Renal pelvis (tissue), 4 donors: ENCODE results near the gene SLC4A9. TPM values are rescaled to one million over a fixed set of nuclear protein-coding genes. Genes with fewer than 3 reads are reported as not detected.
A peak's percentile ranks its signal among the peaks of the same experiment; 100 is the strongest.
"Not testable (repeated sequence)": the region's sequence is repeated elsewhere in the genome, so short reads cannot be mapped to it uniquely, and the experiment has no call there.

ENCODE experiments used
- DNase-seq: peaks from one replicate; pipeline ENCODE4 v3.0.0-alpha.2; 2013
- polyA plus RNA-seq, 3 donors: library from polyadenylated mRNA; unstranded; fragments of 120-200 nt; gene quantifications; one replicate each; pipeline ENCODE4 v1.2.1, GENCODE V29; 2013; ENCODE audit not compliant: insufficient read length in 3 of 3

The SLC4A9 gene
- polyA plus RNA-seq, 3 donors = 12.4 to 36.4 (median 22.9) TPM

- no peak for DNase-seq
Observed at GRCh38 chr5:140398379-140398811, 38.4 kb downstream of the SLC4A9 start.

- DNase-seq = no peak
Observed at GRCh38 chr5:140399979-140400729, 40.2 kb downstream of the SLC4A9 start.

- DNase-seq = peak; percentile 96
Observed at GRCh38 chr5:140400730-140401361, 40.9 kb downstream of the SLC4A9 start.

GRCh38 chr5:140401362-140402257 lies 41.6 kb downstream of the SLC4A9 start, which contains the start of gene ANKHD1:
ANKHD1 (plus strand) TSS chr5:140401833; CDS start chr5:140401968, 135 bp downstream.
- peak; percentile 100 for DNase-seq

GRCh38 chr5:140402258-140403074 lies 42.5 kb downstream of the SLC4A9 start:
- DNase-seq = peak; percentile 57

- DNase-seq = no peak
Observed at GRCh38 chr5:140403613-140404012, 43.6 kb downstream of the SLC4A9 start.

- no peak for DNase-seq
Observed at GRCh38 chr5:140408750-140409241, 48.8 kb downstream of the SLC4A9 start.

GRCh38 chr5:140413230-140413629 lies 53.2 kb downstream of the SLC4A9 start:
- DNase-seq = no peak

- no peak for DNase-seq
Observed at GRCh38 chr5:140417235-140417634, 57.2 kb downstream of the SLC4A9 start.

- DNase-seq = no peak
Observed at GRCh38 chr5:140418862-140419520, 59.0 kb downstream of the SLC4A9 start.

- no peak for DNase-seq
Observed at GRCh38 chr5:140420226-140420570, 60.2 kb downstream of the SLC4A9 start.

- DNase-seq = no peak
Observed at GRCh38 chr5:140420665-140421361, 60.8 kb downstream of the SLC4A9 start.

GRCh38 chr5:140421375-140421774 lies 61.4 kb downstream of the SLC4A9 start:
- DNase-seq = not testable (repeated sequence)

GRCh38 chr5:140423609-140424008 lies 63.6 kb downstream of the SLC4A9 start:
- no peak for DNase-seq

- DNase-seq = no peak
Observed at GRCh38 chr5:140424135-140424534, 64.1 kb downstream of the SLC4A9 start.

Other genes with a start within 250 kb of the SLC4A9 start
- 10 to 100 TPM; 12.0 to 13.4 (median 12.6) TPM for gene PURA, start 246.1 kb upstream of the SLC4A9 start, polyA plus RNA-seq
- 1 to 10 TPM; 5.3 to 7.3 (median 6.4) TPM for gene IGIP, start 234.3 kb upstream of the SLC4A9 start, polyA plus RNA-seq
- gene CYSTM1, start 185.0 kb upstream of the SLC4A9 start, polyA plus RNA-seq = 10 to 100 TPM; 68.2 to 72.4 (median 72.0) TPM
- gene PFDN1, start 57.1 kb upstream of the SLC4A9 start, polyA plus RNA-seq = 100 to 1,000 TPM in 2 of 3 donors, 10 to 100 TPM in 1; 77.4 to 112 (median 100) TPM
- gene HBEGF, start 13.6 kb upstream of the SLC4A9 start, polyA plus RNA-seq = 10 to 100 TPM in 1 of 3 donors, 1 to 10 TPM in 2; 7.5 to 10.4 (median 9.1) TPM
- 100 to 1,000 TPM in 2 of 3 donors, 10 to 100 TPM in 1; 96.7 to 152 (median 126) TPM for gene ANKHD1, start 41.6 kb downstream of the SLC4A9 start, polyA plus RNA-seq
- 10 to 100 TPM; 10.6 to 15.0 (median 11.9) TPM for gene EIF4EBP3, start 187.5 kb downstream of the SLC4A9 start, polyA plus RNA-seq
- 10 to 100 TPM; 26.8 to 31.7 (median 27.0) TPM for gene SRA1, start 197.3 kb downstream of the SLC4A9 start, polyA plus RNA-seq
- 10 to 100 TPM; 31.8 to 65.7 (median 61.0) TPM for gene APBB3, start 204.4 kb downstream of the SLC4A9 start, polyA plus RNA-seq
- gene SLC35A4, start 204.6 kb downstream of the SLC4A9 start, polyA plus RNA-seq = 10 to 100 TPM; 77.1 to 87.2 (median 85.2) TPM